Activated T-cell treated with anti-CD3 and anti-CD28 coated beads for 48 hours (primary cell): ENCODE measurements around the gene CXCL1.

Source experiments
- DNase-seq: peaks from one replicate; pipeline ENCODE4 v3.0.0-alpha.2; 2020; ENCODE audit warnings: low read depth

CXCL1 gene

DNA sequence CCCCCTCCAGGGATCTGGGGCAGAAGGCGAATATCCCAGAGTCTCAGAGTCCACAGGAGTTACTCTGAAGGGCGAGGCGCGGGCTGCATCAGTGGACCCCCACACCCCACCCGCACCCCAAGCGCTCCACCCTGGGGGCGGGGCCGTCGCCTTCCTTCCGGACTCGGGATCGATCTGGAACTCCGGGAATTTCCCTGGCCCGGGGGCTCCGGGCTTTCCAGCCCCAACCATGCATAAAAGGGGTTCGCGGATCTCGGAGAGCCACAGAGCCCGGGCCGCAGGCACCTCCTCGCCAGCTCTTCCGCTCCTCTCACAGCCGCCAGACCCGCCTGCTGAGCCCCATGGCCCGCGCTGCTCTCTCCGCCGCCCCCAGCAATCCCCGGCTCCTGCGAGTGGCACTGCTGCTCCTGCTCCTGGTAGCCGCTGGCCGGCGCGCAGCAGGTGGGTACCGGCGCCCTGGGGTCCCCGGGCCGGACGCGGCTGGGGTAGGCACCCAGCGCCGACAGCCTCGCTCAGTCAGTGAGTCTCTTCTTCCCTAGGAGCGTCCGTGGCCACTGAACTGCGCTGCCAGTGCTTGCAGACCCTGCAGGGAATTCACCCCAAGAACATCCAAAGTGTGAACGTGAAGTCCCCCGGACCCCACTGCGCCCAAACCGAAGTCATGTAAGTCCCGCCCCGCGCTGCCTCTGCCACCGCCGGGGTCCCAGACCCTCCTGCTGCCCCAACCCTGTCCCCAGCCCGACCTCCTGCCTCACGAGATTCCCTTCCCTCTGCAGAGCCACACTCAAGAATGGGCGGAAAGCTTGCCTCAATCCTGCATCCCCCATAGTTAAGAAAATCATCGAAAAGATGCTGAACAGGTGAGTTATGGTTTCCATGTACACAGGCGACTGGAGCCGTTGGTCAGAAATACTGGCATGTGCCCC, at the start of gene CXCL1:
Gene CXCL1 (plus strand): TSS at position 264 of the 926 bp plus-strand sequence. CDS start 78 bp downstream, at position 342.
- DNase-seq = no peak

- no peak for DNase-seq
Observed at GRCh38 chr4:73821325-73821724, 47.9 kb upstream of the CXCL1 start.

- no peak for DNase-seq
Observed at GRCh38 chr4:73822389-73822788, 46.8 kb upstream of the CXCL1 start.

- no peak for DNase-seq
Observed at GRCh38 chr4:73822812-73823504, 46.2 kb upstream of the CXCL1 start.

DNA sequence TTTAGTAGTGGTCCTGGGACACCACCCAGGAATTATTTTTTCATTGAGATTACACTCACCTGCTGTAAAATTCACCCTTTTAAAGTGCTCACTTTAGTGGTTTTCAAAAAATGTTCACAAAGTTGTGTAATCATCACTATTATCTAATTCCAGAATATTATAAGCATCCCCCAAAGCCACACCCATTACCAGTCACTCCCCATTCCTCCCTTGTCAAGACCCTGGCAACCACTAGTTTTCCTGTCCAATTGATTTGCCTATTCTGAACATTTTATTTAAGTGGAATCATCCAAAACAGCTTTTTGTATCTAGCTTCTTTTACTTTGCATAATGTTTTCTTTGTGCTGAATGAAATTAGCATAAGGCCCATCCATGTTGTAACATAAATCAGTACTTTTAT, 45.4 kb upstream of the CXCL1 start:
- DNase-seq = no peak

DNA sequence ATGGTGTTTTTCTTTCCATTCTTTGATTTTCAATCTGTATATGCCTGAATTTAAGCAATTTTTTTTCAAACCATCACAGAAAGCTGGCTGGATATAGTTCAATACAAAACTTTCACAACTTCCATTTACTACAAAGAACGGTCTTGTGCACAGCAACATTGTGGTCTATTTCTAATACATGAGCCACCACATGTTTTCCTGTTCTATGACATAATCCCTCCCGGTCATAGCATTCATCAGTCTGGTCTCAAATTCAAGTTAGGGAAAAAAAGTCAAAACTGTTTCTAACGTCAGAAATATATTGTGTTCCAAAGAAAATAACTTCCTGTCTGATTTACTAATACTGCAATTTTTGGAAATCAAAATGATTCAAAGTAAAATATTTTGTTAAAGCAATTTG, 40.2 kb upstream of the CXCL1 start:
- DNase-seq = no peak

- no peak for DNase-seq
Observed at GRCh38 chr4:73831569-73831968, 37.6 kb upstream of the CXCL1 start.

- DNase-seq = no peak
Observed at GRCh38 chr4:73832651-73833237, 36.4 kb upstream of the CXCL1 start.

GRCh38 chr4:73836373-73837279, 32.6 kb upstream of the CXCL1 start, which contains the start of gene CXCL6:
CXCL6 (plus strand) TSS chr4:73836678; CDS start chr4:73836751, 73 bp downstream.
- no peak for DNase-seq

DNA sequence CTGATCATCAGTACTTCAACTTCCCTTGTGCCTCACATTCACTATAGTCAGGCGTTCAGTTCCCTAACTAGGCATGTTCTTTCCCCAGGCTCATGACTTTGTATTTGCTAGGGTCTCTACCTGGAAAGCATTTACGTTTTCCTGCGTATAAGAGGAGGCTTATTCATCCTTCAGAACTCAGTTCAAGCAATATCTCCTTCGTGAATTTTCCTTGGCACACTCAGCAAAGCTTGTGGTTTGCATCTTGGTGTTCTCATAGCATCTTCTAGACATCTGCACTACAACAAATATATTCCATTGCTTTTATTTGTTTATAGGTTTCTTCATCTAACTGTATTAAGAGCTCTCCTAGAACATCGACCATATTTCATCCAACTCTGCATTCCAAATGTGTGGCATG, 30.1 kb upstream of the CXCL1 start:
- DNase-seq = no peak

GRCh38 chr4:73839715-73840114, 29.5 kb upstream of the CXCL1 start:
- no peak for DNase-seq

DNA sequence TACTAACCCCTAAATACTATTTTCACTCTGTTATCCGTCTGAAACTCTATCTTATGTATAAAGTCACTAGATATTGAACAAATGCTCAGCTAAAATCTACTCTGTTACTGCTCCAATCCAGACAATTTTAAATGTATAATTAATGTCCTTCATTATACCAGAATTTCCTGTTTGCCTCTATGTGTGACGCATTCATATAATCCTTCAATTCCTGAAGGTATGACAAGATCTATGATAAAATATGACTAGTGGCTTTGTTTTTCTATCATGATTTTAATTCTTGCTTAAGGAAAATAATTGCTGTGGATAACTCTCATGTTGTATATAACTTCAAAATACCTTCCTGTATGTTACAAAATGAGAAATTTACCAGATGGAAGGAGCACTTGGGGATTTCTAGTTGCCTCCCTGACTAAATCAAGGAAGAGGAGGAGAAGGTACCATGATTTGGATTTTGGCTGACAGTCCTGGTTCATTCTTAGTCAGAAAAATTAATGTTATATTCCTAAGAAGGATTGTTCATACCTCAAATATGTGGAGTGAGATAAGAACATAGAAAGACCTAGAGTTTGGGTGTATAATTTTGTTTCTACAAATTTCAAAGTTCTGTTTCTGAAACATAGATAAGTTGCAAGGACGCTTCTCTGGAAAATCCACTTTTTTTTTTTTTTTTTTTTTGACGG, 27.8 kb upstream of the CXCL1 start:
- no peak for DNase-seq

GRCh38 chr4:73842696-73843095, 26.5 kb upstream of the CXCL1 start:
- no peak for DNase-seq

GRCh38 chr4:73843369-73843768, 25.8 kb upstream of the CXCL1 start:
- no peak for DNase-seq

GRCh38 chr4:73844345-73844744, 24.8 kb upstream of the CXCL1 start:
- no peak for DNase-seq

DNA sequence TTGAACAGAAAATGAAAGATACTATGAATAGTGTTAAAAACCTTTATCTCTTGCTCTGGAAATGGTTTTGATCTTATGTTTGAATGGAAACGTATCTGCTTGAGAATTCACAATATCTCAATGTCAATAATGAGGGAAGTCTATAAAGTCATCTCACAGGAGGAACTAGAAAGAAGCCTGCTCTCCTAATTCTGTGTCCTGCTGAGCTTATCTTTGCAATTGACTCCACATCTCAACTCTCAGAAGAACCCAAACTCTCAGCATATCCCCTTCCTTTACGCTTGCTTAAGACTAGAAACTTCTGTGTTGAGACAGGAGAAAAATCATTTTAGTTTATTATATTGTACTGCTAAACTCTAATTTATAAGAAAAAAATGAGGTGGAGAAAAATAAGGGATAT, 24.4 kb upstream of the CXCL1 start:
- no peak for DNase-seq

DNA sequence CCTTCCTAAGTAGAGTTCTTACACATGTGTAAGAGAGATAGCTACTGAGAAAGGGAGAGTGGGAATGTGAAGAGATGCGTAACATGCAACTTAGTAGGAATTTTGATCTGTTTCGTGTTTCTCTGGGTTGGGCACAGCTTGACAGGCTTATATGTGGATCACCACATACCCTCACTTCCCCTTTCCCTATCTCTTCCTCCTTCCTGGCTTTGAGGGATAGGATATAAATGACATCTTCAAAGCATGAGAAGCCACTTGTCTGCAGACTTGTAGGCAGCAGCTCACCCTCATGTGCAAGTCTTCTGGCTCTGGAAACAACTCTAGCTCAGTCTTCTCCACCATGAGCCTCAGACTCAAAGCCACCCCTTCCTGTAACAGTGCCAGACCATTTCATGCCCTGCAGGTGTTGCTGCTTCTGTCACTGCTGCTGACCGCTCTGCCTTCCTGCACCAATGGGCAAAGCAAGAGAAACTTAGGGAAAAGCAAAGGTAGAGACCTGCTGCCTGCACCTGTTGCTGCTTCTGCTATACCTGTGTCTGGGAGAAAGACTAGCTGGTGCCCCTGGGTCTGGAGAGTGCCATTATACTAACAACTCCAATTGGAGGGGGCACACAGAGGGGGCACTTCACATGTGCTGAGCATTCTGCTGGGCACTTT, 21.5 kb upstream of the CXCL1 start:
- DNase-seq = no peak

DNA sequence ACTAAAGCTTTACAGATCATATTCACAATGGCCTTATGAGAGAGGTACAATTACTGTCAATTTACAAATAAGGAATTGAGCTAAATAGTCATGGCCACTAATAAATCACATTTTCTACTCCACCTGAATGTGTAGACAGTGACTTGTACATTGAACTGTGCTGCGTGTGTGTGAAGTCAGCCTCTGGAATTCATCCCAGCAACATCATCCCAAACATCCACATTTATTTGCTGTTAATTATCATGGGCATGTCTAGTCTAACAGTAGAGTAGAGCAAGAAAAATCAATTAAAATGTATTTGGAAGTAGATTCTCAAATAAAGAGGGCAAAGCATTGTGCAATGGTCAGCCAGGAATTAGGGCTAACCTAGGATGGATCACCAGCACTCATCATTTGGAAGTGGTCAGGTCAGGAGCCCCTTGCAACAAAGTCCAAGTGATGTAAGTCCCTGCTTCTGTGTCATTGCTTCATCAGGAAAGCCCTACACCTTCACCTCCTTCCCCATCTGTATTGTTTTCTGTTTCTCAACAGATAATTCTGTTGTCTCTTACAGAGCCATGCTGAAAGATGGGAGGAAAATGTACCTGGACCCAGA, 20.9 kb upstream of the CXCL1 start:
- no peak for DNase-seq

- no peak for DNase-seq
Observed at GRCh38 chr4:73850261-73850970, 18.8 kb upstream of the CXCL1 start.

DNA sequence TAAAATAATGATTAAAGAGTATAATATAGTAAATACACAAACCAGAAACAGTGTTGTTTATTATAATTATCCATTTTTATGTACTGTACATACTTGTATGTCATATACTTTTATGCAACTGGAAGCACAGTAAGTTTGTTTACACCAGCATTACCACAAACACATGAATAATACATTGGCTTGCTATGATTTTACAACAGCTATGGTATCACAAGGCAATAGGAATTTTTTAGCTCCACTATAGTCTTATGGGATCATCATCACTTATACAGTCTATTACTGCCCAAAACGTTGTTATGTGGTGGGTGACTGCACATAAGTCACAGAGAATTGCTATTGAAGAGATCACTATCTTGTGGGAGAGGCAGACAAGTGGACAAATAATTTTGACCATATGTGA, 17.9 kb upstream of the CXCL1 start:
- no peak for DNase-seq
